COR-L47 (cell line): ENCODE data around the gene COG8.

Source experiments
- DNase-seq: peaks from one replicate; lab custom pipeline; 2025; lab: John Stamatoyannopoulos, UW

The COG8 gene

GRCh38 chr16:69345923-69346322, 6.6 kb upstream of the COG8 start:
- DNase-seq = no peak

GRCh38 chr16:69344171-69344570, 4.8 kb upstream of the COG8 start:
- no peak for DNase-seq

- DNase-seq = no peak
Observed at GRCh38 chr16:69340095-69340644, 806 bp upstream of the COG8 start.

- DNase-seq = no peak
Observed at GRCh38 chr16:69338557-69339288, 641 bp downstream of the COG8 start.

GRCh38 chr16:69334696-69335095, 4.7 kb downstream of the COG8 start:
- DNase-seq = no peak

GRCh38 chr16:69330286-69331109, 8.9 kb downstream of the COG8 start, which contains the start of gene PDF:
Gene PDF (minus strand): TSS chr16:69330588. CDS start chr16:69330570, 18 bp downstream.
- peak; percentile 94 for DNase-seq

GRCh38 chr16:69329369-69330285, 9.7 kb downstream of the COG8 start:
- peak; percentile 38 for DNase-seq

- DNase-seq = peak; percentile 39
Observed at GRCh38 chr16:69328854-69329316, 10.5 kb downstream of the COG8 start.

GRCh38 chr16:69327585-69328310, 11.6 kb downstream of the COG8 start:
- DNase-seq = no peak

GRCh38 chr16:69326172-69326873, 13.0 kb downstream of the COG8 start:
- no peak for DNase-seq

- no peak for DNase-seq
Observed at GRCh38 chr16:69325784-69326171, 13.6 kb downstream of the COG8 start.

GRCh38 chr16:69324585-69325253, 14.6 kb downstream of the COG8 start:
- DNase-seq = no peak

GRCh38 chr16:69324013-69324531, 15.3 kb downstream of the COG8 start:
- DNase-seq = no peak

- DNase-seq = no peak
Observed at GRCh38 chr16:69323415-69323814, 15.9 kb downstream of the COG8 start.

- no peak for DNase-seq
Observed at GRCh38 chr16:69322343-69322742, 17.0 kb downstream of the COG8 start.

GRCh38 chr16:69321080-69321479, 18.3 kb downstream of the COG8 start:
- DNase-seq = no peak

GRCh38 chr16:69320740-69321073, 18.7 kb downstream of the COG8 start:
- no peak for DNase-seq

- DNase-seq = no peak
Observed at GRCh38 chr16:69319826-69320739, 19.3 kb downstream of the COG8 start.

- no peak for DNase-seq
Observed at GRCh38 chr16:69319381-69319780, 20.0 kb downstream of the COG8 start.
